ENCODE measurements around the gene EFNB3. TPM values are rescaled to one million over a fixed set of nuclear protein-coding genes. Genes with fewer than 3 reads are reported as not detected.

EFNB3 gene
- total RNA-seq, 1 experiment from 2014 or later = 0.07 TPM

DNA sequence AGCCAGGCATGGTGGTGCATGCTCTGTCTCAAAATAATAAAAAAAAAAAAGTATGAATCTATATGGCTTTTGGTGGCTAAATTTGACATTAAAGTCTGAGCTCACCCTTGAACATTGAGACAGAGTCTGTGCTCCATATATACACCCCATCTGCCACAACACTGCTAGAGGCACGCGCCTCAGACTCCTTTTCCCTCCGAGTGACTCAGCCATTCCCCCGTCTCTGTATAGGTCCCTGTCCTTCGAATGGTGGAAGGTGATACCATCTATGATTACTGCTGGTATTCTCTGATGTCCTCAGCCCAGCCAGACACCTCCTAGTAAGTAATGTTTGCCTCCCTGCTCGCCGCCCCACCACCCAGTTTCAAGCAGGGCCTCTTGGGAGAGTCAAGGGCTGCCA lies 4.5 kb upstream of the EFNB3 start:
- Histone ChIP-seq H3K36me3 (ENCODE audit: control insufficient read depth in 1 of 2, insufficient read depth in 2 of 2, low read length in 2 of 2) (peaks cover 3 to 9% of the 10 kb centered on the region in 2 experiments; a peak in 2 of 4 replicates), H2AFZ (ENCODE audit: low read depth, low read length, poor library complexity, severe bottlenecking) (no peak overlapping the region), H3K9me3 (ENCODE audit: control insufficient read depth in 1 of 2, insufficient read depth in 1 of 2, low read depth in 1 of 2, low read length in 2 of 2) (no peaks in the 10 kb centered on the region), H3K4me1 (ENCODE audit: control insufficient read depth in 1 of 2, insufficient read depth in 2 of 2, low read length in 2 of 2) (peaks cover 0 to 10% of the 10 kb centered on the region in 2 experiments; a peak in 1 of 4 replicates), H3K27ac (ENCODE audit: low read depth, low read length) (no peak overlapping the region), H3K79me2 (ENCODE audit: insufficient read depth, low read length) (no peaks in the 10 kb centered on the region), H3K27me3 (ENCODE audit: insufficient read depth, low read length) (no peaks in the 10 kb centered on the region), H3K9ac (ENCODE audit: low read length) (no peak overlapping the region), H3K9me2 (ENCODE audit: insufficient read depth) (no peaks in the 10 kb centered on the region), H3K4me2 (ENCODE audit: low read length) (no peak overlapping the region), H3K4me3 (replicated peaks in 1 of 2; ENCODE audit: low read depth in 1 of 2, low read length in 2 of 2) (no peak overlapping the region), H4K20me1 (ENCODE audit: insufficient read depth) (no peaks in the 10 kb centered on the region)
- TF ChIP-seq, protein P1, sequence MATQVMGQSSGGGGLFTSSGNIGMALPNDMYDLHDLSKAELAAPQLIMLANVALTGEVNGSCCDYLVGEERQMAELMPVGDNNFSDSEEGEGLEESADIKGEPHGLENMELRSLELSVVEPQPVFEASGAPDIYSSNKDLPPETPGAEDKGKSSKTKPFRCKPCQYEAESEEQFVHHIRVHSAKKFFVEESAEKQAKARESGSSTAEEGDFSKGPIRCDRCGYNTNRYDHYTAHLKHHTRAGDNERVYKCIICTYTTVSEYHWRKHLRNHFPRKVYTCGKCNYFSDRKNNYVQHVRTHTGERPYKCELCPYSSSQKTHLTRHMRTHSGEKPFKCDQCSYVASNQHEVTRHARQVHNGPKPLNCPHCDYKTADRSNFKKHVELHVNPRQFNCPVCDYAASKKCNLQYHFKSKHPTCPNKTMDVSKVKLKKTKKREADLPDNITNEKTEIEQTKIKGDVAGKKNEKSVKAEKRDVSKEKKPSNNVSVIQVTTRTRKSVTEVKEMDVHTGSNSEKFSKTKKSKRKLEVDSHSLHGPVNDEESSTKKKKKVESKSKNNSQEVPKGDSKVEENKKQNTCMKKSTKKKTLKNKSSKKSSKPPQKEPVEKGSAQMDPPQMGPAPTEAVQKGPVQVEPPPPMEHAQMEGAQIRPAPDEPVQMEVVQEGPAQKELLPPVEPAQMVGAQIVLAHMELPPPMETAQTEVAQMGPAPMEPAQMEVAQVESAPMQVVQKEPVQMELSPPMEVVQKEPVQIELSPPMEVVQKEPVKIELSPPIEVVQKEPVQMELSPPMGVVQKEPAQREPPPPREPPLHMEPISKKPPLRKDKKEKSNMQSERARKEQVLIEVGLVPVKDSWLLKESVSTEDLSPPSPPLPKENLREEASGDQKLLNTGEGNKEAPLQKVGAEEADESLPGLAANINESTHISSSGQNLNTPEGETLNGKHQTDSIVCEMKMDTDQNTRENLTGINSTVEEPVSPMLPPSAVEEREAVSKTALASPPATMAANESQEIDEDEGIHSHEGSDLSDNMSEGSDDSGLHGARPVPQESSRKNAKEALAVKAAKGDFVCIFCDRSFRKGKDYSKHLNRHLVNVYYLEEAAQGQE (IDR thresholded peaks at IDR 0.05; ENCODE audit: low read depth) = no peak
- BruUV-seq (replicated peaks) = no TSS peak
- CTCF ChIA-PET = no interaction called here
- RAD21 ChIA-PET (ENCODE audit: low non-redundant PET in 1 of 2, low total read pairs in 2 of 2, uncharacterized antibody in 2 of 2, unreplicated experiment in 2 of 2) = no interaction called here
- POLR2A ChIA-PET = interaction anchor here (0.7 kb wide), 1 partner anchor 10 kb away, joined by 3 read pairs; no protein-coding TSS in a partner anchor
- intact Hi-C loops (cut with micrococcal nuclease) = no loop called here
- ATAC-seq = no peak
- no peak for DNase-seq (ENCODE audit: low read depth, low spot score)

DNA sequence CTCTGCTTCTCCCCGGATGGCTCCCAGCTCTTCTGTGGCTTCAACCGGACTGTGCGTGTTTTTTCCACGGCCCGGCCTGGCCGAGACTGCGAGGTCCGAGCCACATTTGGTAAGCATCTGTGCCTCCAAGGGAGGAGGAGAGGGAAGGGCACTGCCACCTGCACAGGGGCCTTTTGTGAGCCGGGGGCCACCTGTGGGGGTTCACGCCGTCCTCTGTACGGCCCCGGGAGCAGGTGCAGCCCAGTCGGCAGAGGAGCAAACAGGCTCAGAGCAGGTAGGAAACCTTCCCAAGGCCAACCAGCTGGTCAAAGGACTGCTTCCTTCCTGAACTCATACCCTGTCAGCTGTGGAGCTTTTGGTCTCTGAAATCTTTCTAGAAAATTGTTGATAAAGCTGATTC lies 3.3 kb upstream of the EFNB3 start:
- Histone ChIP-seq H4K20me1 (ENCODE audit: insufficient read depth) (no peaks in the 10 kb centered on the region), H2AFZ (ENCODE audit: low read depth, low read length, poor library complexity, severe bottlenecking) (no peak overlapping the region), H3K4me2 (ENCODE audit: low read length) (no peak overlapping the region), H3K9me3 (ENCODE audit: control insufficient read depth in 1 of 2, insufficient read depth in 1 of 2, low read depth in 1 of 2, low read length in 2 of 2) (no peaks in the 10 kb centered on the region), H3K4me3 (replicated peaks in 1 of 2; ENCODE audit: low read depth in 1 of 2, low read length in 2 of 2) (no peak overlapping the region), H3K36me3 (ENCODE audit: control insufficient read depth in 1 of 2, insufficient read depth in 2 of 2, low read length in 2 of 2) (peaks cover 3 to 5% of the 10 kb centered on the region in 2 experiments; a peak in 1 of 4 replicates), H3K27me3 (ENCODE audit: insufficient read depth, low read length) (no peaks in the 10 kb centered on the region), H3K9ac (ENCODE audit: low read length) (no peak overlapping the region), H3K4me1 (ENCODE audit: control insufficient read depth in 1 of 2, insufficient read depth in 2 of 2, low read length in 2 of 2) (peaks cover 0 to 10% of the 10 kb centered on the region in 2 experiments; a peak in 1 of 4 replicates), H3K27ac (ENCODE audit: low read depth, low read length) (no peak overlapping the region), H3K9me2 (ENCODE audit: insufficient read depth) (no peaks in the 10 kb centered on the region), H3K79me2 (ENCODE audit: insufficient read depth, low read length) (no peaks in the 10 kb centered on the region)
- ChIA-PET CTCF (interaction anchor here (0.6 kb wide), 1 partner anchor 459 kb away, joined by 3 read pairs; no protein-coding TSS in a partner anchor), POLR2A (no interaction called here), RAD21 (ENCODE audit: low non-redundant PET in 1 of 2, low total read pairs in 2 of 2, uncharacterized antibody in 2 of 2, unreplicated experiment in 2 of 2) (no interaction called here)
- intact Hi-C loops (cut with micrococcal nuclease) = no loop called here
- ATAC-seq (no peak), DNase-seq (ENCODE audit: low read depth, low spot score) (no peak)
- no TSS peak for BruUV-seq (replicated peaks)
- TF ChIP-seq JUND (IDR thresholded peaks at IDR 0.05) (no peak), EGR1 (IDR thresholded peaks at IDR 0.05; ENCODE audit: low read depth) (no peak), POLR2AphosphoS5 (IDR thresholded peaks at IDR 0.05; ENCODE audit: low read depth, low read length) (no peak), EZH2 (IDR thresholded peaks at IDR 0.05) (no peak), CBX3 (IDR thresholded peaks at IDR 0.05; ENCODE audit: low read depth) (no peak), CEBPB (IDR thresholded peaks at IDR 0.05; ENCODE audit: low read depth) (no peak), SP1 (IDR thresholded peaks at IDR 0.05; ENCODE audit: low read depth) (no peak), RAD21 (IDR thresholded peaks at IDR 0.05; ENCODE audit: low read depth) (no peak), ELF1 (IDR thresholded peaks at IDR 0.05; ENCODE audit: borderline replicate concordance, low read depth) (no peak)
- TF ChIP-seq, protein P2, sequence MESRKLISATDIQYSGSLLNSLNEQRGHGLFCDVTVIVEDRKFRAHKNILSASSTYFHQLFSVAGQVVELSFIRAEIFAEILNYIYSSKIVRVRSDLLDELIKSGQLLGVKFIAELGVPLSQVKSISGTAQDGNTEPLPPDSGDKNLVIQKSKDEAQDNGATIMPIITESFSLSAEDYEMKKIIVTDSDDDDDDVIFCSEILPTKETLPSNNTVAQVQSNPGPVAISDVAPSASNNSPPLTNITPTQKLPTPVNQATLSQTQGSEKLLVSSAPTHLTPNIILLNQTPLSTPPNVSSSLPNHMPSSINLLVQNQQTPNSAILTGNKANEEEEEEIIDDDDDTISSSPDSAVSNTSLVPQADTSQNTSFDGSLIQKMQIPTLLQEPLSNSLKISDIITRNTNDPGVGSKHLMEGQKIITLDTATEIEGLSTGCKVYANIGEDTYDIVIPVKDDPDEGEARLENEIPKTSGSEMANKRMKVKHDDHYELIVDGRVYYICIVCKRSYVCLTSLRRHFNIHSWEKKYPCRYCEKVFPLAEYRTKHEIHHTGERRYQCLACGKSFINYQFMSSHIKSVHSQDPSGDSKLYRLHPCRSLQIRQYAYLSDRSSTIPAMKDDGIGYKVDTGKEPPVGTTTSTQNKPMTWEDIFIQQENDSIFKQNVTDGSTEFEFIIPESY (IDR thresholded peaks at IDR 0.05; ENCODE audit: extremely low read depth, insufficient replicate concordance, low read length) = no peak
- TF ChIP-seq, protein P3, sequence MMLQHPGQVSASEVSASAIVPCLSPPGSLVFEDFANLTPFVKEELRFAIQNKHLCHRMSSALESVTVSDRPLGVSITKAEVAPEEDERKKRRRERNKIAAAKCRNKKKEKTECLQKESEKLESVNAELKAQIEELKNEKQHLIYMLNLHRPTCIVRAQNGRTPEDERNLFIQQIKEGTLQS (IDR thresholded peaks at IDR 0.05) = no peak

All from HCT116 (cell line).